Endodermal cell (in vitro differentiated cells): ENCODE measurements around the gene CLSTN2. TPM values are rescaled to one million over a fixed set of nuclear protein-coding genes. Genes with fewer than 3 reads are reported as not detected.
A peak's percentile ranks its signal among the peaks of the same experiment; 100 is the strongest.

Source experiments
- DNase-seq: peaks from one replicate; pipeline ENCODE4 v3.0.0-alpha.2; 2017
- H3K27ac ChIP-seq: 2 replicates; pipeline ENCODE4 v1.5.1; 2013; ENCODE audit warnings: mild to moderate bottlenecking, low read depth, low read length, moderate library complexity
- H3K27me3 ChIP-seq: 2 replicates; pipeline ENCODE4 v1.6.1; 2013; ENCODE audit warnings: mild to moderate bottlenecking, low read length, moderate library complexity; ENCODE audit not compliant: insufficient read depth, control insufficient read depth, poor library complexity, severe bottlenecking
- H3K36me3 ChIP-seq: 2 replicates; pipeline ENCODE4 v1.7.0; 2013; ENCODE audit warnings: mild to moderate bottlenecking, low read length, moderate library complexity; ENCODE audit not compliant: control insufficient read depth, insufficient read depth
- H3K4me1 ChIP-seq: one replicate; pipeline ENCODE4 v1.7.0; 2013; ENCODE audit warnings: low read length; ENCODE audit not compliant: control insufficient read depth, insufficient read depth
- H3K4me3 ChIP-seq: 2 replicates; pipeline ENCODE4 v1.5.1; 2013; ENCODE audit warnings: mild to moderate bottlenecking, low read length, moderate library complexity
- H3K9ac ChIP-seq: 2 replicates; pipeline ENCODE4 v1.6.1; 2013; ENCODE audit warnings: mild to moderate bottlenecking, low read length, moderate library complexity; ENCODE audit not compliant: poor library complexity, severe bottlenecking; ENCODE audit errors: extremely low read depth
- H3K9me3 ChIP-seq: 2 replicates; pipeline ENCODE4 v1.6.1; 2013; ENCODE audit warnings: mild to moderate bottlenecking, low read length, moderate library complexity; ENCODE audit not compliant: control insufficient read depth
- H3K27ac Mint-ChIP-seq: 2 replicates; pipeline ENCODE4 v1.8.0; 2020; ENCODE audit warnings: mixed read lengths
- H3K27me3 Mint-ChIP-seq: 2 replicates; pipeline ENCODE4 v1.8.0; 2021; ENCODE audit warnings: mild to moderate bottlenecking, mixed read lengths; ENCODE audit not compliant: insufficient read depth
- H3K36me3 Mint-ChIP-seq: 2 replicates; pipeline ENCODE4 v1.8.0; 2020; ENCODE audit warnings: low read depth, mixed read lengths
- H3K4me1 Mint-ChIP-seq: 2 replicates; pipeline ENCODE4 v1.8.0; 2020; ENCODE audit warnings: mixed read lengths
- H3K4me3 Mint-ChIP-seq: 2 replicates; pipeline ENCODE4 v1.8.0; 2020; ENCODE audit warnings: mild to moderate bottlenecking, moderate library complexity, mixed read lengths
- H3K9me3 Mint-ChIP-seq: 2 replicates; pipeline ENCODE4 v1.8.0; 2020; ENCODE audit warnings: mild to moderate bottlenecking, mixed read lengths
- WGBS, 2 experiments: methylation state at CpG; one replicate each; pipeline versions ENCODE4 v1.1.5 to v1.1.7; 2013; ENCODE audit warnings: missing lambda C conversion rate in 2 of 2, mixed read lengths in 1 of 2; ENCODE audit not compliant: insufficient coverage in 1 of 2, insufficient read length in 1 of 2; 5-methylcytosine and 5-hydroxymethylcytosine counted together
- total RNA-seq, 2 donors: library from RNA; stranded (reverse); fragmentation: NEBNext Ultra II Directional in 1 of 2; extraction: Animal tissue kit (Norgen Biotek cat#: 25700) in 1 of 2; gene quantifications; 2 replicates in 1 of 2; 3 replicates in 1 of 2; pipeline ENCODE4 v1.2.1, GENCODE V29; 2021
- TF ChIP-seq, protein P1 (sequence below): fragments of 200-600 bp; sonication (generic); conservative IDR thresholded peaks from 2 replicates; pipeline ENCODE4 v1.5.0; 2021; ENCODE audit warnings: antibody characterized with exemption, mild to moderate bottlenecking

CLSTN2 gene
- total RNA-seq, 2 donors from 2014 or later = 0.13 to 0.42 TPM

DNA sequence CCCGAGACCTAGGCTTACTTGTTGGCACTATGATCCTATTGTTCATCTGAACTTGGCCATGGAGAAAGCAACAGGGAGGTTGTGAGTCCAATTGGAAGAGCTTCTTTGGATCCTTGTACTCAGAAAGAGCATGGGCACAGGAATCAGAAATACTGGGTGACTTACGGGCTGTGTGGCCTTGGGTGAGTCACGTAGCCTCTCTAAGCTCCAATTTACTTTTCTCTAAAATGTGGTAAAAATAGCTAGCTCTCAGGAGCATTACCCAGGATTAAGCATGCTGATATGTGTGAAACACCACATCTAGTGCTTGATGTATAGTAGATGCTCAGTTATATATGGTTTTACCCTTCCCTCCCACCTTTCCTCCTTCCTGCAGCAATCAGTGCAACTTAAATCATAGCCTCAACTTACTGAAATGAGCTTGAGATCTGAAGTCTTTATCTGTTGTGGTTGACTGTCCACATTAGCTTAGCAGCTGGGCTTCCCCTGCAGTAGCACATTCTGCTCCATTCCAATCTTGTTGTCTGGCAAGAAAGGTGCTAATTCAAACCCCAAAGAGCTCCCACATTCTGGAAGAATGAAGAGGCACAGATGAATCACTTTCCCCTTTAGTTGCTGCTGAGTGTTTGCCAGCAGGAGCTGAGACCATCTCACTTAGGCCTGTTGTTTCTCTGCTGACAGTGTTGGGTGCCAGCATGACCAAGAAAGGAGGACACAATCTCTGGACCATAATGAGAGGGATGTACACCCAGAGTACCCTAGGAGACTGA is 443.8 kb downstream of the CLSTN2 start:
- H3K4me3 ChIP-seq = no peak overlapping the region
- no peak overlapping the region for H3K9ac ChIP-seq
- Mint-ChIP-seq H3K36me3 (no peaks in the 10 kb centered on the region), H3K27ac (no peak overlapping the region), H3K9me3 (no peaks in the 10 kb centered on the region), H3K4me3 (no peak overlapping the region), H3K27me3 (no peaks in the 10 kb centered on the region), H3K4me1 (no peaks in the 10 kb centered on the region)
- H3K4me1 ChIP-seq = no peaks in the 10 kb centered on the region
- 0 to 29% methylated on average over 2 to 3 of the region's 3 CpGs for WGBS, 2 experiments
- no peaks in the 10 kb centered on the region for H3K9me3 ChIP-seq
- H3K27me3 ChIP-seq = no peaks in the 10 kb centered on the region
- no peak overlapping the region for H3K27ac ChIP-seq
- no peak for DNase-seq
- no peaks in the 10 kb centered on the region for H3K36me3 ChIP-seq
- TF ChIP-seq, protein P1, sequence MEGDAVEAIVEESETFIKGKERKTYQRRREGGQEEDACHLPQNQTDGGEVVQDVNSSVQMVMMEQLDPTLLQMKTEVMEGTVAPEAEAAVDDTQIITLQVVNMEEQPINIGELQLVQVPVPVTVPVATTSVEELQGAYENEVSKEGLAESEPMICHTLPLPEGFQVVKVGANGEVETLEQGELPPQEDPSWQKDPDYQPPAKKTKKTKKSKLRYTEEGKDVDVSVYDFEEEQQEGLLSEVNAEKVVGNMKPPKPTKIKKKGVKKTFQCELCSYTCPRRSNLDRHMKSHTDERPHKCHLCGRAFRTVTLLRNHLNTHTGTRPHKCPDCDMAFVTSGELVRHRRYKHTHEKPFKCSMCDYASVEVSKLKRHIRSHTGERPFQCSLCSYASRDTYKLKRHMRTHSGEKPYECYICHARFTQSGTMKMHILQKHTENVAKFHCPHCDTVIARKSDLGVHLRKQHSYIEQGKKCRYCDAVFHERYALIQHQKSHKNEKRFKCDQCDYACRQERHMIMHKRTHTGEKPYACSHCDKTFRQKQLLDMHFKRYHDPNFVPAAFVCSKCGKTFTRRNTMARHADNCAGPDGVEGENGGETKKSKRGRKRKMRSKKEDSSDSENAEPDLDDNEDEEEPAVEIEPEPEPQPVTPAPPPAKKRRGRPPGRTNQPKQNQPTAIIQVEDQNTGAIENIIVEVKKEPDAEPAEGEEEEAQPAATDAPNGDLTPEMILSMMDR = no peak

DNA sequence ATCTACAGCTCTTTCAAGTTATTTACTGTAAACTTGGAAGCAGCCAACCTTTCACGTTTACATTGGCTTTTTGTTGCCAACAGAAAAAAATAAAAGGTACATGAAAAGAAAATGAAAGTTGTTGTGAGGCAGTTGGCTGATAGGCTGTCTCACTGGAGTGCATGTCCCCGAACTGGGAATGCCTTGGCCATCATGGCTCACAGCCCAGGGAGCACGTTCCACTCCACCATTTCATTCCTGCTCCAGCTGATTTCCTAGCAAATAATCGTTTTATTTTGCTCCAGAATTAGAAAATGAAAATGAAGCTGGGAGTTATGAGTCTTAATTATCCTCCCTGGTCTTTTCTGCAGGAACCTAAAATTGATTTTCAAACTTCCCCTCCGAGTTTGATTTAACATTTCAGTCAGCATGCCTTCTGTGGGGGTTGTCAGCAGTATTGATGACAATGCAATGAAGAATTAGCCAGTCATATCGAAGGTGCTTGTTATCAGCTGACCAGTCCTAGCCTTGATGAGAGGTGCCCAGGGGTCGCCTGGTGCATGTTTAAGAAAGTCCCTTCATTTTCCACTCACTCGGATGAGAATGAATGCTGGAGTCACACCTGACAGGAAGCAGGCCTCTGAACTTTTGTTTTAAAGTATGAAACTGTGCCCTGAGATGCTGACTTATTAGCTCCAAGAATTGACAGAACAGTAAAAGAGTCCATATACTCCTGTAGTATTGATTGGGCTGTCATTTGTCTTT is 449.2 kb downstream of the CLSTN2 start:
- peak; percentile 11 for DNase-seq
- H3K4me1 Mint-ChIP-seq = peaks cover 6% of the 10 kb centered on the region
- no peak overlapping the region for H3K27ac ChIP-seq
- H3K4me1 ChIP-seq = no peaks in the 10 kb centered on the region
- H3K4me3 ChIP-seq = no peak overlapping the region
- H3K9me3 ChIP-seq = no peaks in the 10 kb centered on the region
- 84 to 91% methylated on average over 8 of the region's 8 CpGs for WGBS, 2 experiments
- TF ChIP-seq, protein P1 = no peak
- no peaks in the 10 kb centered on the region for H3K36me3 ChIP-seq
- no peaks in the 10 kb centered on the region for H3K36me3 Mint-ChIP-seq
- H3K27ac Mint-ChIP-seq = no peak overlapping the region
- H3K9ac ChIP-seq = no peak overlapping the region
- H3K9me3 Mint-ChIP-seq = no peaks in the 10 kb centered on the region
- H3K4me3 Mint-ChIP-seq = no peak overlapping the region
- H3K27me3 Mint-ChIP-seq = no peaks in the 10 kb centered on the region
- H3K27me3 ChIP-seq = no peaks in the 10 kb centered on the region

DNA sequence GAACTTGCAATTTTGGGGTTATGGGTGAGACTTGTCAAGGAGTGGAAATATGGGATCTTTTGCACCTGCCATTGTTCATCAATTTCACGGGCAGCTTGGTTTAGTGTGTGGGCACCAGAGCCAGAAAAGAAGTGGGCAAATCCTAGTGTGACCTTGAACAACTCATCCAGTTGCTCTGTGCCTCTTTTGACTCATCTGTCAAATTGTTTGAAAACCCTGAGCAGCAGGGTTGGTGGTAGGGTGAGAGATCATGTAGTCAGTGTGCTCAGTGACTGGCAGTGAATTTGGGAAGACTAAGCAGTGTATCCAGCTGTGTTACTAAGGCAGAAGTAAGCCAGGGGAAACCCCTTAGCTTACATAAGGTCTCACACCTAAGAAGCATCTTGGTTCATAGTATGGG is 449.9 kb downstream of the CLSTN2 start:
- WGBS, 2 experiments = 95 to 100% methylated on average over 1 of the region's 1 CpG
- Histone ChIP-seq H3K9ac (no peak overlapping the region), H3K27ac (no peak overlapping the region), H3K27me3 (no peaks in the 10 kb centered on the region), H3K4me1 (no peaks in the 10 kb centered on the region), H3K36me3 (no peaks in the 10 kb centered on the region), H3K4me3 (no peak overlapping the region), H3K9me3 (no peaks in the 10 kb centered on the region)
- H3K27ac Mint-ChIP-seq = no peak overlapping the region
- DNase-seq = peak; percentile 2
- H3K27me3 Mint-ChIP-seq = no peaks in the 10 kb centered on the region
- no peaks in the 10 kb centered on the region for H3K9me3 Mint-ChIP-seq
- TF ChIP-seq, protein P1 = no peak
- H3K4me1 Mint-ChIP-seq = peaks cover 6% of the 10 kb centered on the region
- no peaks in the 10 kb centered on the region for H3K36me3 Mint-ChIP-seq
- no peak overlapping the region for H3K4me3 Mint-ChIP-seq
